Measurements from ENCODE around the gene CCT3. TPM values are rescaled to one million over a fixed set of nuclear protein-coding genes. Genes with fewer than 3 reads are reported as not detected.
"Not testable (repeated sequence)": the region's sequence is repeated elsewhere in the genome, so short reads cannot be mapped to it uniquely, and the experiment has no call there.

CCT3 gene
- total RNA-seq, 2 donors from 2014 or later = 125 to 294 TPM

- no peak for DNase-seq
- H3K9ac ChIP-seq (ENCODE audit: low read depth in 2 of 2, low read length in 2 of 2) = no peak overlapping the region
- H3K4me3 ChIP-seq = no peak overlapping the region
- H3K9me3 ChIP-seq = no peaks in the 10 kb centered on the region
- intact Hi-C loops (cut with DNase I) = no loop called here
- H3K4me1 ChIP-seq = no peaks in the 10 kb centered on the region
- no peaks in the 10 kb centered on the region for H3K27me3 ChIP-seq
- no peak for TF ChIP-seq CTCF (IDR thresholded peaks at IDR 0.05)
- no peak overlapping the region for H3K27ac ChIP-seq
- H3K36me3 ChIP-seq = no peaks in the 10 kb centered on the region
Observed at GRCh38 chr1:156347331-156347730, 9.2 kb upstream of the CCT3 start.

GRCh38 chr1:156346636-156347035, 8.5 kb upstream of the CCT3 start:
- Histone ChIP-seq H3K9me3 (no peaks in the 10 kb centered on the region), H3K9ac (ENCODE audit: low read depth in 2 of 2, low read length in 2 of 2) (no peak overlapping the region), H3K27me3 (no peaks in the 10 kb centered on the region), H3K27ac (no peak overlapping the region), H3K4me1 (no peaks in the 10 kb centered on the region), H3K36me3 (no peaks in the 10 kb centered on the region), H3K4me3 (no peak overlapping the region)
- TF ChIP-seq CTCF (IDR thresholded peaks at IDR 0.05) = no peak
- intact Hi-C loops (cut with DNase I) = no loop called here
- DNase-seq = no peak

- intact Hi-C loops (cut with DNase I) = not testable (repeated sequence)
Observed at GRCh38 chr1:156346035-156346434, 7.9 kb upstream of the CCT3 start.

GRCh38 chr1:156344409-156344808, 6.3 kb upstream of the CCT3 start:
- Histone ChIP-seq H3K27me3 (no peaks in the 10 kb centered on the region), H3K4me3 (no peak overlapping the region), H3K9me3 (no peaks in the 10 kb centered on the region), H3K4me1 (no peaks in the 10 kb centered on the region), H3K36me3 (no peaks in the 10 kb centered on the region), H3K9ac (ENCODE audit: low read depth in 2 of 2, low read length in 2 of 2) (no peak overlapping the region), H3K27ac (no peak overlapping the region)
- DNase-seq = no peak
- intact Hi-C loops (cut with DNase I) = no loop called here
- no peak for TF ChIP-seq CTCF (IDR thresholded peaks at IDR 0.05)

More at GRCh38 chr1:156346035-156346434, 7.9 kb upstream of the CCT3 start:
- not testable (repeated sequence) for DNase-seq; H3K9ac ChIP-seq (ENCODE audit: low read depth in 2 of 2, low read length in 2 of 2); H3K27me3 ChIP-seq; H3K4me3 ChIP-seq; H3K4me1 ChIP-seq; H3K9me3 ChIP-seq; H3K27ac ChIP-seq; H3K36me3 ChIP-seq

- no peak overlapping the region for H3K27ac ChIP-seq
- DNase-seq = no peak
- no peak overlapping the region for H3K4me3 ChIP-seq
- no peaks in the 10 kb centered on the region for H3K27me3 ChIP-seq
- intact Hi-C loops (cut with DNase I) = no loop called here
- no peaks in the 10 kb centered on the region for H3K36me3 ChIP-seq
- no peaks in the 10 kb centered on the region for H3K9me3 ChIP-seq
- no peak overlapping the region for H3K9ac ChIP-seq (ENCODE audit: low read depth in 2 of 2, low read length in 2 of 2)
- no peaks in the 10 kb centered on the region for H3K4me1 ChIP-seq
- TF ChIP-seq CTCF (IDR thresholded peaks at IDR 0.05) = no peak
Observed at GRCh38 chr1:156342166-156342955, 4.3 kb upstream of the CCT3 start.

- intact Hi-C loops (cut with DNase I) = no loop called here
Observed at GRCh38 chr1:156337888-156338179, 258 bp downstream of the CCT3 start.

More at GRCh38 chr1:156337888-156338179, 258 bp downstream of the CCT3 start:
- Histone ChIP-seq H3K27me3 (no peaks in the 10 kb centered on the region), H3K4me3 (peak overlapping the region; percentile 74), H3K9me3 (no peaks in the 10 kb centered on the region), H3K4me1 (peaks cover 8% of the 10 kb centered on the region), H3K9ac (ENCODE audit: low read depth in 2 of 2, low read length in 2 of 2) (peak overlapping the region; percentile 61 to 80), H3K27ac (peak overlapping the region; percentile 72), H3K36me3 (peaks cover 5% of the 10 kb centered on the region)
- TF ChIP-seq CTCF (IDR thresholded peaks at IDR 0.05) = no peak
- DNase-seq = no peak
